H54 (cell line): ENCODE measurements around the gene FBLN2.

Source experiments
- DNase-seq: peaks from one replicate; pipeline ENCODE4 v3.0.0; 2011; ENCODE audit warnings: low spot score, mixed read lengths; ENCODE audit not compliant: insufficient read length
- FAIRE-seq: peaks from 3 replicates; lab custom pipeline; 2011; peaks lifted over from hg19 to GRCh38; lab: Jason Lieb, UNC
- POLR2A ChIP-seq: IDR thresholded peaks from 2 replicates; pipeline ENCODE4 v1.6.1; 2011; ENCODE audit warnings: low read depth, mild to moderate bottlenecking, low read length

The FBLN2 gene

DNA sequence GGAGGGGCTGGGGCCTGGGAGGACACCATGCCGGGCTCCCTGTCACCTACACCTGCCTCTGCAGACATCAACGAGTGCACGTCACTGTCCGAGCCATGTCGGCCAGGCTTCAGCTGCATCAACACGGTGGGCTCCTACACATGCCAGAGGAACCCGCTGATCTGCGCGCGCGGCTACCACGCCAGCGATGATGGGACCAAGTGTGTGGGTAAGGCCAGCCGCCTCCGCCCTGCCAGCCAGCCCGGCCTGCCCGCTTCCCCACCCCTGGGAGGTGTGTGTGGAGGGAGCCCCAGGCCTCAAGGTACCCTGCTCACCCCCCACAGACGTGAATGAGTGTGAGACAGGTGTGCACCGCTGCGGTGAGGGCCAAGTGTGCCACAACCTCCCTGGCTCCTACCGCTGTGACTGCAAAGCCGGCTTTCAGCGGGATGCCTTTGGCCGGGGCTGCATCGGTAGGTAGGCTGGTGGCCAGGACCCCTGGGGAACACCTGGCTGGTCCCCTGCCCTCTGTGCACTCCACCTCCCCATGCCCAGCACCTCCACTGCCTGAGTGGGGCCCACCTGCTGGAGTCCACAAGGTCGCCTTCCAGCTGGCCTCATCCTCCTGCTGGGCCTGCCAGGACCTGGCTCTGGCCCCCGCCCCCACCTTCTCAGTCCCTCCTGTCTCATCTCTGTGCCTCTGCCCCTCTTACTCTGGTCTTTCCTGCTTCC, 80.1 kb downstream of the FBLN2 start:
- no peak for DNase-seq
- TF ChIP-seq POLR2A: no peak
- no peak for FAIRE-seq

- FAIRE-seq (no peak), DNase-seq (no peak)
- no peak for TF ChIP-seq POLR2A
These were observed 80.7 kb downstream of the FBLN2 start for GRCh38 chr3:13629644-13630043.

- DNase-seq: no peak
- TF ChIP-seq POLR2A: no peak
- no peak for FAIRE-seq
These were observed 82.3 kb downstream of the FBLN2 start for GRCh38 chr3:13631256-13631655.

GRCh38 chr3:13633176-13633575, 84.3 kb downstream of the FBLN2 start:
- FAIRE-seq (no peak), DNase-seq (no peak)
- TF ChIP-seq POLR2A: no peak

DNA sequence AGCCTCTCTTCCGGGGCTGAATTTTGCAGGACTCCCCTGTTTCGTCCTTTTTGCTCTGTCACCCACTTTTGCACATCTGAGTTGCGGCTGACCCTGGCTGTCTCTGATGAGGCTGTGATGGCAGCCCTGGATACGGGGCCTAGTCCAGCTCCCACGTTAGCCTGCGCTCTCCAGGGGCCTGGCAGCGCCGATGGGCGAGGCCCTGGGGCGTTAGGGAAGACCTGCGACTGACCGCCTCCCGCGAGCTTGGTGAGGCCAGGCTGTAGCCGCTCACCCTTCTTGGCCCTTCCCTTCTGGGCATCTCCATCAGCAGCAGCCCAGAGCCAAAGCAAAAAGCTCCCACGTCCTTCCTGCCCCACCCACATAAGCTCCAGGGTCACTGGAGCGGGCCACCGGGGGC, 85.2 kb downstream of the FBLN2 start:
- no peak for TF ChIP-seq POLR2A
- FAIRE-seq (no peak), DNase-seq (no peak)

DNA sequence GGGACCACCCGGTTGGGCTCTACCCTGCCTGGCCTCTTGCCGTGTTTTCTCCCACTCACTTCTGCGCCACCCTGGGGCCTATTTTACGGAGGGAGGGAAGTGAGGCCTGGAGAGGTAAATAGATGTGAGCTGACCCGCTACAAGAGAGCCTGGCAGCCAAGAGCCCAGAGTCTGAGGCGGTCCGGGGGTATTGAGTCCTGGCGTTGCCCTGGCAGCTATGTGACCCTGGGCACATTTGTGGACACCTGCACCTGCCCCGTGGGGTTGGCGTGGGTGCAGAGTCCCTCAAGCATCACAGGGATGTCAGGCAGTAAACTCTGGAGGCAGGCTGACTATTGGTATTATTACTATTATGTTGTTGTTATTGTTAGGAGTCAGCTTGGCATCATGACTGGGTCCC, 85.7 kb downstream of the FBLN2 start:
- DNase-seq (no peak), FAIRE-seq (no peak)

GRCh38 chr3:13636186-13636585, 87.3 kb downstream of the FBLN2 start:
- DNase-seq: no peak
- no peak for FAIRE-seq
- no peak for TF ChIP-seq POLR2A

More for the DNA sequence above, 85.7 kb downstream of the FBLN2 start:
- TF ChIP-seq POLR2A: no peak

DNA sequence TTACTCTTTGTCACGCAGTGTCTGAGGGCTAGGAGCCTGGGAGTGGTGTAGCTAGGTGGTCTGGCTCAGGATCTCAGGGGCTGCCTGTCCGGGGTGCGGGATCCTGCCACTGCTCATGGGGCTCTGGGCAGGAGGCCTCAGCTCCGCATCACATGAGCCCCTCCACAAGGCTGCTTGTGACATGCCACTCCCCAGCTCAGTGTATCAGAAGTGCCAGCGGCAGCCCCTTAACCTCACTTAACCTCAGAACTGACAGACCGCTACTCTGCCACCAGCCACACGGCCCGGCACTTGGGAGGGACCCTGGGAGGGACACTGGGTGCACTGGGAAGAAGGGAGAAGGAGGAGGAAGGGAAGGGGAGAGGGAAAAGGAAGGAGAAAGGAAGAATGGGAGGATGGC, 87.9 kb downstream of the FBLN2 start:
- DNase-seq (no peak), FAIRE-seq (no peak)
- no peak for TF ChIP-seq POLR2A

DNA sequence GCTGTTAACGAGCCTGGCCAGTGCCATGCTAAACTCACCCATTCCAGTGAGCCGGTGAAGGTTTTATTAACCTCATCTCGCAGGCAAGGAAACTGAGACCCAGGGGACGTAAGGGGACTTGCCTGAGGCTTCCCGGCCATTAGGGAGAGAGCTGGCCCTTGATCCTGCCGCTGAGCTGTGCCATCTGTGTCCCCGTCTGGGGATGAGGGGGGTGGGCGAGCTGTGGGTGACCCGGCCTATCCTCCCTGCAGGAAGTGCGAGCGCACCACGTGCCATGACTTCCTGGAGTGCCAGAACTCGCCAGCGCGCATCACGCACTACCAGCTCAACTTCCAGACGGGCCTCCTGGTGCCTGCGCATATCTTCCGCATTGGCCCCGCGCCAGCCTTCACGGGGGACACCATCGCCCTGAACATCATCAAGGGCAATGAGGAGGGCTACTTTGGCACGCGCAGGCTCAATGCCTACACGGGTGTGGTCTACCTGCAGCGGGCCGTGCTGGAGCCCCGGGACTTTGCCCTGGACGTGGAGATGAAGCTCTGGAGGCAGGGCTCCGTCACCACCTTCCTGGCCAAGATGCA, 88.5 kb downstream of the FBLN2 start:
- no peak for TF ChIP-seq POLR2A
- no peak for FAIRE-seq
- DNase-seq: no peak

DNA sequence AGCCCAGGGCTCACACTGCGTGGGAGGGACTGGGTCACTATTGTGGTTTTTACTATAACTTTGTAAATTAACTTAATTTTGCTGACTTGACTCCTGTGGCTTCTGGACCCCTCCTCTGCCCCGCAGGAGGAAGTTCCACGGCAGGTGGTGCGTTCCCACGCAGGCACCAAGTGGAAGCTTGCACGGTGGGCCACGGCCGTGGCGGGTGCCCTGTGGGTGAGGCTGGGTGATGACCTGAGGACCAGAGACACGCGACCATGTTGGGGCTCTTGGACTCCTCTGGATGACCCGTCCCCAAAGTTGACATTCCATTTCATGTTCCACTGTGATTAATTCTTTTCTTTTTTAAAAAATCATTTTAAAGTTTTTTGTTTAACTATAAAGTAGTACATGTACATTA, 89.0 kb downstream of the FBLN2 start:
- DNase-seq (no peak), FAIRE-seq (no peak)
- TF ChIP-seq POLR2A: no peak

DNA sequence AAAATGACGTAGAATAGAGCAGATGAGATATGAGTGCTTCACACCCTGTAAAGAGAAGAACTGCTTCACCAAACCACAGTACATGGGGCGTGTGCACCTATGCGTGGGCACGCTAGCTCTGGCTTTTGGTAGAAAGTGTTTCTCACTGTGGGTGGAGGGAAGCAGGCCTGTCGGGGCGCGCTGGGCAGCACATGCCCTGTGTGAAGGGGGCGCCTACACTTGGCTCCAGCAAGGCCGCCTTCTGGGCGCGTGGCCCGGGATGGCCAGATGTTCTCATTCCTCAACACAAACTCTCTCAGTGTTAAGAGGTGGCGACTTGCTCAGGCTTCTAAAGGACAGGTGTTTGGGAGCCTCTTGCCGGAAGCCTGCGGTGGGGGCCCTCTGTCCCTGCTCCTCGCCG, 90.0 kb downstream of the FBLN2 start:
- no peak for TF ChIP-seq POLR2A
- FAIRE-seq (no peak), DNase-seq (no peak)

- FAIRE-seq (peak; percentile 70), DNase-seq (peak; percentile 86)
- no peak for TF ChIP-seq POLR2A
These were observed 93.7 kb downstream of the FBLN2 start for GRCh38 chr3:13642597-13642996.

DNA sequence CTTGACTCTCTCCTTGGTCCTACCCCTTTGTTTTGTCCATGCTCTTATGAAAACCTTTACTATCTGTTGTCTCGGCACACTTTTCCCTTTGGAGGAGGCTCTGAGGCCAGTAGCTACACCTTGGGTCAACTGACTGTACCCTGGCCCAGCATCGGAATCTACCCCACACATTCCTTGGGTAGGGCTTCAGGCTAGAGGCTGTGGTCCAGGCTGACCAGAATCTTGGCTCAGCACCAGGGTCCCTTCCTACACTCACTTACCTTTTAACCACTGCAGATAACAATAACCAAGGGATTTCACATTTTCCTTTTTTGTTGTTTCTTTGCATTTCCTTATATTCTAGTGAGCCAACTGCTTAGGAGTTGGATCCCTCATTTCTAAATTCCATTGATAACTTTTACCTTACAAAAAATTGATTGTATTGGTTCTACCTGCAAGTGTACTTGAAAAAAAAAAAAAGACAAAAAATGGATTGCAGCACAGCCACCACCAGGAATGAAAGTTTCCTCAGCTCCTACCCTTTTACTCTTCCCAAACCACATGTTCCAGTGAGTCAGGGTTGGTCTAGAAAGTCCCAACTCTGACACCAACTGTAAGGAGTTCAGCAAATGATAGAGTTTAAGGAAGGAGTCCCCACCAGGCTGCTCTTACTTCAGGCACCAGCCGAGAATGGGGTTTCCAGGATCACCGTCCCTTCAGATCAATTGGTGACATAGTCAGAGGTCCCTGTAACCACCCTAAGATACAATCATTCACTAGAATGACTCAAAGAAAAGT, 95.6 kb downstream of the FBLN2 start:
- no peak for TF ChIP-seq POLR2A
- DNase-seq (no peak), FAIRE-seq (no peak)
